Transverse colon (tissue), 4 donors: ENCODE data around the gene FA2H. TPM values are rescaled to one million over a fixed set of nuclear protein-coding genes. Genes with fewer than 3 reads are reported as not detected.

ENCODE experiments used
- DNase-seq: peaks from one replicate; pipeline ENCODE4 v3.0.0-alpha.2; 2019
- H3K27ac ChIP-seq, 4 donors: fragments of 200-600 bp; sonication (generic); 2 replicates each; pipeline ENCODE4 v1.5.1; 2016 to 2018; ENCODE audit warnings: inconsistent platforms in 4 of 4
- H3K27me3 ChIP-seq: fragments of 200-600 bp; sonication (generic); 2 replicates; pipeline ENCODE4 v1.5.1; 2017; ENCODE audit warnings: inconsistent platforms
- H3K36me3 ChIP-seq, 4 donors: fragments of 200-600 bp; sonication (generic); 2 replicates each; pipeline ENCODE4 v1.5.1; 2017 to 2019; ENCODE audit warnings: inconsistent platforms in 4 of 4
- H3K4me1 ChIP-seq, 4 donors: fragments of 200-600 bp; sonication (generic); 2 replicates each; pipeline ENCODE4 v1.5.1; 2017 to 2020; ENCODE audit warnings: inconsistent platforms in 4 of 4
- H3K4me3 ChIP-seq, 4 donors: fragments of 200-600 bp; sonication (generic); 1 replicate in 1 of 4; 2 replicates in 3 of 4; pipeline versions ENCODE4 v1.5.1 to v1.6.1; 2017 to 2019; ENCODE audit warnings: inconsistent platforms in 4 of 4
- H3K9me3 ChIP-seq, 2 donors: fragments of 200-600 bp; sonication (generic); 2 replicates each; pipeline ENCODE4 v1.5.1; 2017 to 2019; ENCODE audit warnings: inconsistent platforms in 2 of 2
- EP300 ChIP-seq: sonication (generic); formaldehyde crosslinking; IDR thresholded peaks from one replicate; pipeline ENCODE4 v1.6.1; 2017; ENCODE audit warnings: antibody characterized with exemption, low read depth
- POLR2A ChIP-seq: fragments of 450-650 bp; IDR thresholded peaks from one replicate; pipeline ENCODE4 v1.6.1; 2016; ENCODE audit warnings: antibody characterized with exemption, mild to moderate bottlenecking, moderate library complexity
- POLR2AphosphoS5 ChIP-seq, 3 donors: sonication (generic); formaldehyde crosslinking; IDR thresholded peaks; one replicate each; pipeline ENCODE4 v1.6.1; 2016; ENCODE audit warnings: antibody characterized with exemption in 3 of 3
- WGBS, 2 donors: methylation state at CpG; one replicate each; pipeline ENCODE4 v1.1.5; 2018; ENCODE audit warnings: low coverage in 1 of 2; 5-methylcytosine and 5-hydroxymethylcytosine counted together
- in situ Hi-C, 4 donors: fragments of 200-750 bp; cut with MboI; loops; one replicate each; pipeline versions ENCODE4 v1.15.0 to v1.15.1; 2017; ENCODE audit warnings: low sequenced_read_pairs in 3 of 4, low pct_ligation_motif_present in 1 of 4, low pct_unique_long_range_greater_than_20kb in 1 of 4
- intact Hi-C: fragments of 100-400 bp; cut with DNase I; formaldehyde crosslinking; loops from one replicate; pipeline ENCODE4 v1.15.1; 2023; ENCODE audit warnings: low total_unique reads
- total RNA-seq, 4 donors: library from RNA; depleted of rRNA; stranded (reverse); fragments of >200 nt; gene quantifications; one replicate each; pipeline ENCODE4 v1.1.0, GENCODE V29; 2016
- TF ChIP-seq, protein P1 (sequence below), 5 experiments: fragments of 200-600 bp in 3 of 5; fragments of 450-650 bp in 2 of 5; sonication (generic) in 3 of 5; IDR thresholded peaks; 1 replicate in 2 of 5; 2 replicates in 3 of 5; pipeline ENCODE4 v1.5.1; 2016 to 2017; ENCODE audit warnings: antibody characterized with exemption in 5 of 5, inconsistent platforms in 3 of 5, mild to moderate bottlenecking in 2 of 5, moderate library complexity in 1 of 5

FA2H gene
- total RNA-seq, 4 donors from 2014 or later = 20.1 to 80.8 (median 36.8) TPM

DNA sequence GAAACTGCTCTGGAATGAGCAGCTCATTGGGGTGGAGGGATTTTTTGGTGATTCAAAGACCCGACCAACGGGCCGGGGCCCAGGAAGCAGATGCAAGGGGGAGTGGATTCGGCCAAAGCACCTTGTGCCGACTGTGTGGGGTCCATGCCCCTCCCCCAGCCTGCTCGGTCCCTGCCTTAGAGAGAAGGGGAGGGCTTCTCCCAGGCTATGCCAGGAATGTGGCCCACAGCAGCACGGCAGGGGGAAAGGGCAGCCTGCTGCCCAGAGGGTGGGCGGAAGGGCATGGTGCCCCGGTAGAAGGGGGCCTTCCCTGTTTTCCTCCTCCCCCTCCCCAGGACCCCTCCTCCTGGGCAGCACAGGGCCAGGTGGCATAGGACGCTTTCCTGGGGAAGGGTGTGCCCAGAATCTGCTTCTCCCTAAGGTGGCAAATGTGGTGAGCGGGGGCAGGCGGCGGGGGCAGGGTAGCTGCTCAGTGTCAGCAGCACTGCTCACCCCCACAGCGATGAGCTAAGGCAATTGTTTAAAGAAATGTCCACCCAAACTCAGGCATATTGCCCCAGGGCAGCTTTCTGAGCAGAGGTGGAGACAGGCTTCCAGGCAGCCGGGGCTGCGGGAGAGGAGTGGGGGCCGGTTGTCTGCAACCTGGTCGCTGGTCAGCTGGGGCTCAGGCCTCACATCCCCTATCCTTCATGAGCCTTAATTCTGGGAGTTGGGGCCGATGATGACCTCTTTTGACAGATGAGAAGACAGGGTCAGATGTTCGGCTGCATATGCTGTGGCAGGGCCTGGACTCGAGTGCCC is 40.1 kb downstream of the FA2H start:
- Histone ChIP-seq H3K4me1 (peaks cover under 1 to 12% (median 12%) of the 10 kb centered on the region in 4 donors), H3K9me3 (no peaks in the 10 kb centered on the region), H3K4me3 (no peak overlapping the region), H3K27ac (no peak overlapping the region), H3K27me3 (no peaks in the 10 kb centered on the region), H3K36me3 (no peaks in the 10 kb centered on the region)
- DNase-seq = no peak
- intact Hi-C loops = no loop called here
- TF ChIP-seq POLR2A (no peak), EP300 (no peak), POLR2AphosphoS5 (IDR thresholded peaks at IDR 0.05) (no peak)
- TF ChIP-seq, protein P1, sequence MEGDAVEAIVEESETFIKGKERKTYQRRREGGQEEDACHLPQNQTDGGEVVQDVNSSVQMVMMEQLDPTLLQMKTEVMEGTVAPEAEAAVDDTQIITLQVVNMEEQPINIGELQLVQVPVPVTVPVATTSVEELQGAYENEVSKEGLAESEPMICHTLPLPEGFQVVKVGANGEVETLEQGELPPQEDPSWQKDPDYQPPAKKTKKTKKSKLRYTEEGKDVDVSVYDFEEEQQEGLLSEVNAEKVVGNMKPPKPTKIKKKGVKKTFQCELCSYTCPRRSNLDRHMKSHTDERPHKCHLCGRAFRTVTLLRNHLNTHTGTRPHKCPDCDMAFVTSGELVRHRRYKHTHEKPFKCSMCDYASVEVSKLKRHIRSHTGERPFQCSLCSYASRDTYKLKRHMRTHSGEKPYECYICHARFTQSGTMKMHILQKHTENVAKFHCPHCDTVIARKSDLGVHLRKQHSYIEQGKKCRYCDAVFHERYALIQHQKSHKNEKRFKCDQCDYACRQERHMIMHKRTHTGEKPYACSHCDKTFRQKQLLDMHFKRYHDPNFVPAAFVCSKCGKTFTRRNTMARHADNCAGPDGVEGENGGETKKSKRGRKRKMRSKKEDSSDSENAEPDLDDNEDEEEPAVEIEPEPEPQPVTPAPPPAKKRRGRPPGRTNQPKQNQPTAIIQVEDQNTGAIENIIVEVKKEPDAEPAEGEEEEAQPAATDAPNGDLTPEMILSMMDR (IDR thresholded peaks at IDR 0.05) = no peak
- 85% methylated on average over 19 of the region's 21 CpGs; no CpG with 5 or more reads in 1 of the 2 donors for WGBS, 2 donors
- in situ Hi-C loops = no loop called here

GRCh38 chr16:74732707-74733350 is 41.8 kb downstream of the FA2H start:
- DNase-seq = no peak
- intact Hi-C loops = no loop called here
- in situ Hi-C loops = no loop called here
- H3K9me3 ChIP-seq = no peaks in the 10 kb centered on the region
- 77% methylated on average over 11 of the region's 15 CpGs; no CpG with 5 or more reads in 1 of the 2 donors for WGBS, 2 donors
- H3K36me3 ChIP-seq = no peaks in the 10 kb centered on the region
- TF ChIP-seq POLR2A = no peak
- TF ChIP-seq, protein P1 (IDR thresholded peaks at IDR 0.05) = no peak
- TF ChIP-seq EP300 = no peak
- TF ChIP-seq POLR2AphosphoS5 (IDR thresholded peaks at IDR 0.05) = no peak
- H3K27me3 ChIP-seq = no peaks in the 10 kb centered on the region
- no peak overlapping the region for H3K4me3 ChIP-seq
- H3K27ac ChIP-seq = no peak overlapping the region
- peaks cover 5 to 18% (median 16%) of the 10 kb centered on the region in 4 donors for H3K4me1 ChIP-seq

DNA sequence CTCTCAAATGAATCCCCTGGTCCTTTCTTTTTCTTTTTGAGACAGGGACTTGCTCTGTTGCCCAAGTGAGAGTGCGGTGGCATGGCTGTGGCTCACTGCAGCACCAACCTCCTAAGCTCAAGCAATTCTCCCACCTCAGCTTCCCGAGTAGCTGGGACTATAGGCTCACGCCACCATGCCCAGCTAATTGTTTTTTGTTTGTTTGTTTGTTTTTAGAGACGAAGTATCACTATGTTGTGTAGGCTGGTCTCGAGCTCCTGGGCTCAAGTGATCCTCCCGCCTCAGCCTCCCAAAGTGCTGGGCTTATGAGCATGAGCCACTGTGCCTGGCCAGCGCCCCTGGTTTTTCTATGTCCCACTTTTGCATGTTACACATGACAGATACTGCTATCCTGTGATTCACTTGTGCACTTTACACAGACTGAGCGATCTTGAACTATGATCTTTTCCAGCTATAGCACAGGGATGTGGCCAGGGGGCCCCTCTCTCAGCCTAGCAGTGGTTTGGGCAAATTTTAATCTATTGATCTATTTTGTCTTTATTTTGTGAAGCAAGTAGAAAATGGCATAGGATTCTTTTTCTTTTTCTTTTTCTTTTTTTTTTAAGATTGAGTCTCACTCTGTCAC is 42.7 kb downstream of the FA2H start:
- Histone ChIP-seq H3K27me3 (no peaks in the 10 kb centered on the region), H3K4me3 (no peak overlapping the region), H3K4me1 (peaks cover 5 to 18% (median 16%) of the 10 kb centered on the region in 4 donors), H3K27ac (peak overlapping the region in 2 of 4 donors; percentile 7 to 81), H3K36me3 (no peaks in the 10 kb centered on the region), H3K9me3 (no peaks in the 10 kb centered on the region)
- 91 to 94% methylated on average over 6 to 8 of the region's 8 CpGs for WGBS, 2 donors
- in situ Hi-C loops (no loop called here), intact Hi-C loops (no loop called here)
- TF ChIP-seq POLR2AphosphoS5 (IDR thresholded peaks at IDR 0.05) = no peak
- TF ChIP-seq EP300 = no peak
- TF ChIP-seq, protein P1 (IDR thresholded peaks at IDR 0.05) = no peak
- TF ChIP-seq POLR2A = no peak
- no peak for DNase-seq
